MM.1S (cell line): ENCODE data around the gene C13orf46.

ENCODE experiments used
- DNase-seq: peaks from one replicate; pipeline ENCODE4 v3.0.0-alpha.2; 2015
- H2AFZ ChIP-seq: fragments of 300-600 bp; sonication (generic); 2 replicates; pipeline ENCODE4 v1.6.0; 2016; ENCODE audit warnings: antibody characterized with exemption, low read length
- H3F3A ChIP-seq: fragments of 300-600 bp; sonication (generic); 2 replicates; pipeline ENCODE4 v1.6.1; 2016; ENCODE audit warnings: mild to moderate bottlenecking, antibody characterized with exemption, low read length, moderate library complexity, mixed read lengths; ENCODE audit not compliant: insufficient read depth
- H3K27ac ChIP-seq: fragments of 300-600 bp; sonication (generic); 2 replicates; pipeline ENCODE4 v1.5.1; 2016; ENCODE audit warnings: mild to moderate bottlenecking, low read length
- H3K27me3 ChIP-seq: fragments of 300-600 bp; sonication (generic); replicated peaks from 2 replicates; pipeline ENCODE4 v1.6.0; 2016; ENCODE audit warnings: low read length; ENCODE audit not compliant: insufficient read depth
- H3K36me3 ChIP-seq: fragments of 300-600 bp; sonication (generic); replicated peaks from 2 replicates; pipeline ENCODE4 v1.6.1; 2016; ENCODE audit warnings: mild to moderate bottlenecking, low read length, mixed read lengths; ENCODE audit not compliant: insufficient read depth
- H3K4me1 ChIP-seq: fragments of 300-600 bp; sonication (generic); 2 replicates; pipeline ENCODE4 v1.6.1; 2016; ENCODE audit warnings: low read length, mixed read lengths
- H3K4me2 ChIP-seq: fragments of 300-600 bp; sonication (generic); 2 replicates; pipeline ENCODE4 v1.6.0; 2016; ENCODE audit warnings: low read depth, low read length
- H3K4me3 ChIP-seq: fragments of 300-600 bp; sonication (generic); 2 replicates; pipeline ENCODE4 v1.5.1; 2016; ENCODE audit warnings: low read length, mixed read lengths
- H3K79me2 ChIP-seq: fragments of 300-600 bp; sonication (generic); 2 replicates; pipeline ENCODE4 v1.6.1; 2016; ENCODE audit warnings: mixed run types, low read length, mixed read lengths
- H3K9ac ChIP-seq: fragments of 300-600 bp; sonication (generic); 2 replicates; pipeline ENCODE4 v1.6.1; 2016; ENCODE audit warnings: low read length, mixed read lengths
- H3K9me2 ChIP-seq: fragments of 300-600 bp; sonication (generic); replicated peaks from 2 replicates; pipeline ENCODE4 v1.6.1; 2016; ENCODE audit warnings: mild to moderate bottlenecking, low read length, mixed read lengths; ENCODE audit not compliant: insufficient read depth
- H3K9me3 ChIP-seq: fragments of 300-600 bp; sonication (generic); replicated peaks from 2 replicates; pipeline ENCODE4 v1.6.1; 2016; ENCODE audit warnings: mild to moderate bottlenecking, low read length, mixed read lengths; ENCODE audit not compliant: insufficient read depth
- H4K20me1 ChIP-seq: fragments of 300-600 bp; sonication (generic); 2 replicates; pipeline ENCODE4 v1.6.1; 2016; ENCODE audit warnings: mild to moderate bottlenecking, low read length, moderate library complexity, mixed read lengths; ENCODE audit not compliant: insufficient read depth
- CTCF ChIP-seq: fragments of 300-600 bp; sonication (generic); IDR thresholded peaks from 2 replicates; pipeline ENCODE4 v1.5.1; 2016; ENCODE audit warnings: antibody characterized with exemption, low read length, mixed read lengths
- EZH2 ChIP-seq: fragments of 300-600 bp; sonication (generic); optimal IDR thresholded peaks from 2 replicates; pipeline ENCODE3; 2017; ENCODE audit warnings: low read depth, mild to moderate bottlenecking, antibody characterized with exemption, low read length, mixed read lengths
- EZH2phosphoT487 ChIP-seq: fragments of 300-600 bp; sonication (generic); IDR thresholded peaks from 2 replicates; pipeline ENCODE4 v1.6.1; 2018; ENCODE audit warnings: antibody characterized with exemption, low read length

C13orf46 gene

GRCh38 chr13:114015111-114015968 lies 41.5 kb upstream of the C13orf46 start:
- no peak overlapping the region for H3K4me2 ChIP-seq
- H2AFZ ChIP-seq, result no peak overlapping the region
- TF ChIP-seq EZH2 (no peak), CTCF (no peak), EZH2phosphoT487 (no peak)
- no peaks in the 10 kb centered on the region for H4K20me1 ChIP-seq
- H3K9me3 ChIP-seq, result no peaks in the 10 kb centered on the region
- H3K4me3 ChIP-seq, result no peak overlapping the region
- no peaks in the 10 kb centered on the region for H3K4me1 ChIP-seq
- no peaks in the 10 kb centered on the region; the same call in 1 of the 2 replicates for H3F3A ChIP-seq
- H3K9ac ChIP-seq, result no peak overlapping the region
- peaks cover 73% of the 10 kb centered on the region for H3K79me2 ChIP-seq
- no peak overlapping the region for H3K27ac ChIP-seq
- no peaks in the 10 kb centered on the region for H3K27me3 ChIP-seq
- no peaks in the 10 kb centered on the region for H3K9me2 ChIP-seq
- no peak for DNase-seq
- H3K36me3 ChIP-seq, result peaks cover 39% of the 10 kb centered on the region; the same call in 1 of the 2 replicates

- no peaks in the 10 kb centered on the region for H3K4me1 ChIP-seq
- no peaks in the 10 kb centered on the region for H4K20me1 ChIP-seq
- TF ChIP-seq EZH2phosphoT487 (no peak), EZH2 (no peak), CTCF (no peak)
- peaks cover 50% of the 10 kb centered on the region; the same call in 1 of the 2 replicates for H3K36me3 ChIP-seq
- H3K27me3 ChIP-seq, result no peaks in the 10 kb centered on the region
- no peak overlapping the region for H3K4me3 ChIP-seq
- no peak overlapping the region for H3K9ac ChIP-seq
- no peaks in the 10 kb centered on the region; the same call in 1 of the 2 replicates for H3F3A ChIP-seq
- H3K27ac ChIP-seq, result no peak overlapping the region
- peaks cover 78% of the 10 kb centered on the region for H3K79me2 ChIP-seq
- no peak overlapping the region for H3K4me2 ChIP-seq
- H3K9me3 ChIP-seq, result no peaks in the 10 kb centered on the region
- H2AFZ ChIP-seq, result no peak overlapping the region
- no peaks in the 10 kb centered on the region for H3K9me2 ChIP-seq
- no peak for DNase-seq
Observed at GRCh38 chr13:114013952-114014629, 40.2 kb upstream of the C13orf46 start.

GRCh38 chr13:114013336-114013735 lies 39.5 kb upstream of the C13orf46 start:
- Histone ChIP-seq H3K36me3 (peaks cover 50% of the 10 kb centered on the region; the same call in 1 of the 2 replicates), H3K4me2 (no peak overlapping the region), H2AFZ (no peak overlapping the region), H4K20me1 (no peaks in the 10 kb centered on the region), H3K27me3 (no peaks in the 10 kb centered on the region), H3K9me2 (no peaks in the 10 kb centered on the region), H3K9me3 (no peaks in the 10 kb centered on the region), H3K9ac (no peak overlapping the region), H3K4me1 (no peaks in the 10 kb centered on the region), H3K27ac (no peak overlapping the region), H3K79me2 (peaks cover 73% of the 10 kb centered on the region), H3F3A (no peaks in the 10 kb centered on the region; the same call in 1 of the 2 replicates), H3K4me3 (no peak overlapping the region)
- DNase-seq, result no peak
- TF ChIP-seq EZH2, result no peak
- TF ChIP-seq CTCF, result no peak
- TF ChIP-seq EZH2phosphoT487, result no peak
